HG03521 (cell line): Measurements from ENCODE around the gene PAK2.
A peak's percentile ranks its signal among the peaks of the same experiment; 100 is the strongest.
"Not testable (repeated sequence)": the region's sequence is repeated elsewhere in the genome, so short reads cannot be mapped to it uniquely, and the experiment has no call there.

Source experiments
- ATAC-seq: cut with Tn5 transposase; IDR thresholded peaks from one replicate; pipeline ENCODE4 v1.9.1; 2021; ENCODE audit warnings: mild to moderate bottlenecking, moderate library complexity; ENCODE audit not compliant: unreplicated experiment

PAK2 gene

GRCh38 chr3:196739671-196740480, at the start of gene PAK2:
Gene PAK2 (plus strand): TSS chr3:196739857. CDS start chr3:196782647, 42,790 bp downstream.
- ATAC-seq = peak; percentile 89

GRCh38 chr3:196689941-196690660, 49.6 kb upstream of the PAK2 start:
- no peak for ATAC-seq

GRCh38 chr3:196691386-196691785, 48.3 kb upstream of the PAK2 start:
- ATAC-seq = no peak

- no peak for ATAC-seq
Observed at GRCh38 chr3:196694202-196694638, 45.4 kb upstream of the PAK2 start.

DNA sequence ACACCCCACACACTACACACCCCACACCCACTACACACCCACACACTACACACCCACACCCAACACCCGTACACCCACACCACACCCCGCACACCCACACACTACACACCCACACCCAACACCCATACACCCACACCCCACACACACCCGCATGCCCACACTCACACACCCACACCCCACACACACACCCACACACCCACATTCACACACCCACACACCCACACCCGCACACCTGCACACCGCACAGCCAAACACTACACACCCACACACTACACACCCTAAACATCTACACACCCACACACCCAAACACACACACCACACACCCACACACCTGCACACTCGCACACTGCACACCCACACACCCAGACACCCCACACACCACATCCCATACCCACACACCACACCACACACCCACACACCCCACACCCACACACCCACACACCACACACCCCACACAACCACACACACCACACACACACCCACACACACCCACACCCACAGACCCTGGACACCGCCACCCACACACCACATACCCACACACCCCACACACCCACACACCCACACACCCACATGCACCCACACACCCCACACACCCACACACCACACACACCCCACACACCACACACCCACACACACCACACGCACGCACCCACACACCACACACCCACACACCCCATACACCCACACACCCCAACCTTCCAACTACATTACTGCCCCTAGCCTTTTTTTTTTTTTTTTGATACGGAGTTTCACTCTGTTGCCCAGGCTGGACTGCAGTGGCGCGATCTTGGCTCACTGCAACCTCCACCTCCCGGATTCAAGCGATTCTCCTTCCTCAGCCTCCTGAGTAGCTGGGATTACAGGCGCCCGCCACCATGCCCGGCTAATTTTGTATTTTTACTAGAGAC, 44.5 kb upstream of the PAK2 start:
- no peak for ATAC-seq

DNA sequence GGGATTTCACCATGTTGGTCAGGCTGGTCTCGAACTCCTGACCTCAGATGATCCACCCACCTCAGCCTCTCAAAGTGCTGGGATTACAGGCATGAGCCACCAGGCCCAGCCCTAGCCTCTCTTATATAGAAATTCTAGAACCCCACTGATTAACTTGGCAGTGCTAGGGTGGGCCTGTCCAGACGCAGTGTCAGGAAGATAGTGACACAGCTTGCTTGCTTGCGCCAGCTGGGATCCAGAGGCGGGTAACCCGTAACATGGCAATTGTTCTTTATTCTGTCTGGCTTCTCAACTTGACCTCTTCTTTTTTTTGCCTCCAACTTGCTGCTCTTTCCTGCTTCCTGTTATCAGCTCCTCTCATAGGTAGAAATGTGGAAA, 43.8 kb upstream of the PAK2 start:
- no peak for ATAC-seq

DNA sequence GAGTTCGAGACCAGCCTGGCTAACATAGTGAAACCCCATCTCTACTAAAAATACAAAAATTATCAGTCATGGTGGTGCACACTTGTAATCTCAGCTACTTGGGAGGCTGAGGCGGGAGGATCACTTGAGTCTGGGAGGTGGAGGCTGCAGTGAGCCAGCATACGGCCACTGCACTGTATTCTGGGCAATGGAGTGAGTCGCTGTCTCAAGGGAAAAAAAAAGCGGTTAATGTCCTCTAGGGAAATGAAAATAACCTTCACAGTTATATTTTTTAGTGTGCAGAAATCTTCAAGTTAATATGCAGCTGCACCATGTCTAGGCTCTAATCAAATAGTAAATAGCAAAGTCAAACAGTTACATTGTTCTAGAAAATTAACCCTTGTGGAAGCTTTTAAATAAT, 42.4 kb upstream of the PAK2 start:
- no peak for ATAC-seq

- ATAC-seq = no peak
Observed at GRCh38 chr3:196699749-196700148, 39.9 kb upstream of the PAK2 start.

GRCh38 chr3:196700801-196701200, 38.9 kb upstream of the PAK2 start:
- no peak for ATAC-seq

DNA sequence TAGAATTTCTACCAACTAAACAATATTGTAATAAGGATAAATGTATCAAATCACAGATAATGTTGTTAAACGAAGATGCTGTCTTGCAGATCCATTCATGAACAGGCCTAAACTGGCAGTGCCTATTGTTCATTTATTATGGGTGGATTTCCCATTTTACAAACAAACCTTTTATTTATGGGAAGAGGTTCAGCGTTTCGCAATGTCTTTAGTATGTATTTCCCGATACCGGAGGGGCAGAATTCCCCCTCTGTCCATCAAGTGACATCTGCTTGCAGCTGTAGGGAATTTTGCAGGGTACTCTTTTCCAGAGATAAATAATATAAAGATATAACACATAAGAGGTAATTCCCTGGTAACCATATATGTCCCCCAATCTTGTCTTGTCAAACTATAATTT, 33.3 kb upstream of the PAK2 start:
- no peak for ATAC-seq

GRCh38 chr3:196706731-196707130, 32.9 kb upstream of the PAK2 start:
- no peak for ATAC-seq

DNA sequence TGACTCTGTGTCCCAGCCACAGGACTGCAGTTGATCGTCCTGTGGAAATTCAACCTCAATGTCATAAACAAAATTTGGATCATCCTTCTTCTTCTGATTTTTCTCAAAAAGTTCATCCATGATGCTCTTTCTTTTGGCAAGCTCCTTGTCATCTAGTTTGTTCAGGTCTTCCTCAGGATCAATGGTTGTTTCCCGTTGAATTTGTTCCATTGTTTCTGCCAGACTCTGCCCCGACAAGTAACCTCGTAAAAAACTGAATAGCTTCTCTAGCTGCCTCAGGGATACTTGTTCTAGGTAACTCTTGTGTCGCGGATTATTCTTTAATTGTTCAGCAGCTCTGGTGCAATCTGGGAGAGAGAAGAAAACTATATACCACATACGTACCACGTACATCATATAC, 32.1 kb upstream of the PAK2 start:
- ATAC-seq = no peak

DNA sequence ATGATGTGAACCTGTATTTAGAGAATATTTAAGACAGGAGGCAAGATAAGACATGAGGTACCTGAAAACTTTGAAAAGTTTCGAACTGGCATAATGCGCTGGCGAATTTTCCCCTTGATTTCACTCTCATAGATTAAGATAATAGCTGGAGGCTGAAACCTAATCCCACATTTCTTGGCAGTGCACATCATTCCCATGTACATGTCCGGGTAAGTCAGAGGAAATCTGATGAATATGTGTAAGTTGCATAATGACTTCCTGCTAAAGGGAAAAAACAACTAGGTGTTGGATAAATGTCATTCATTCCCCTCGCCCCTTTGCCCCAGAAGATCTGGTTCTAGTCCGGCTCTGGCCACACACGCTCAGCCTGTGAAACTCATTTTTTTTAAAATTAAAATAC, 31.2 kb upstream of the PAK2 start:
- ATAC-seq = no peak

DNA sequence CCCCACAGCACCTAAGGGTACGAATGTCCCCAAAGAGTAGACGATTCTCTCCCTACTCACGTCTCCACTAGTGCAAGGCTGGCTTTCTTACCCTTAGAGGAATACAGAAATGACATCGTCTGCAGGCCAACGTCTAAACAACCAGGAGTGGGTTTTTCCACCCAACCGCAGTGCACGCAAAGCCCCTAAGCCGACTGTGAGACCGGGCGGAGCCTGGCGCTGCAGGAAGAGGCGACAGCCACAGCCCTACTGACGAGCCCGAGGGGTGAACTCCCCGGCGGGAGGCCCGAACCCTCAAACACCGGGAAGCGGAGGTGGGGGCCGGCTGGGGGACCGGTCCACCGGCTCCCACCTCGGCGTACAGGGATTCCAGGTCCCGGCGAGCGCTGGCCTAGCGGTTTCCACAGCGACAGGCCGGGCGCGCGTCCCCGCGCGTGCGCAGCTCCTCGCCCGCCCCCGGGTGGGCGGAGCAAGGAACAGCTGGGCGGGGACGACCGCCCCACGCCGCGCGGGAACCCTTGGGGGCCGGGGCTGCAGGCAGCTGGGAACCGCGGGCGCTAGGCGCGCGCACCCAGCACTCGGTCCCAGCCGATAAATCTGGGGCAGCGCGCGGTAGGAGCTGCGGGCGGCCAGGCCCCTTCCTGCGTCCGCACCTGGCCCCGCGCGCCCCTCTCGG, 27.7 kb upstream of the PAK2 start, which contains the start of the genes CEP19 and PIGX:
Gene CEP19, minus strand, starts transcription at position 413 of the 676 bp plus-strand sequence. CDS start 3,593 bp downstream, outside the sequence.
Gene PIGX, plus strand, starts transcription at position 540 of the 676 bp plus-strand sequence.
- ATAC-seq = peak; percentile 77

- peak; percentile 52 for ATAC-seq
Observed at GRCh38 chr3:196712514-196713413, 26.9 kb upstream of the PAK2 start.

GRCh38 chr3:196717162-196717561, 22.5 kb upstream of the PAK2 start:
- not testable (repeated sequence) for ATAC-seq

DNA sequence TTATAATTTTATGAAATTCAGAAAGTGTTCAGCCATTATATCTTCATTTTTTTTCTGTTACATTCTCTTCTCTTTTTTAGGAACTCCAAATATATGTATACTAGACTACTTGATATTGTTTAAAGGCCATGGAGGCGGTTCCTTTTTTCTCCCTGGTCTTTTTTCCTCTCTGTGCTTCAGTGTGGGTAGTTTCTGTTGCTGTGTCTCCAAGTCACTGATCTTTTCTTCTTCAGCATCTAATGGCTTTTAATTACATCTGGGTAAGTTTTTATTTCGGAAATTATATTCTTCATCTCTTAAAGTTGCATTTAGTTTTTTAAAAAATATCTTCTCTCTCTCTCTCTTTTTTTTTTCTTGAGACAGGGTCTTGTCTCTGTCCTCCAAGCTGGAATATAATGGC, 18.6 kb upstream of the PAK2 start:
- ATAC-seq = no peak

- ATAC-seq = no peak
Observed at GRCh38 chr3:196726788-196727675, 12.6 kb upstream of the PAK2 start.
